OCI-LY1 (cell line): ENCODE data around the gene PCBP3.

Experiments
- H2AFZ ChIP-seq: fragments of 200-600 bp; sonication (generic), shearing (Covaris generic); 2 replicates; pipeline ENCODE4 v1.6.0; 2014; ENCODE audit warnings: antibody characterized with exemption, mild to moderate bottlenecking, low read length
- H3F3A ChIP-seq: fragments of 200-600 bp; sonication (generic), shearing (Covaris generic); 2 replicates; pipeline ENCODE4 v1.6.0; 2014; ENCODE audit warnings: mild to moderate bottlenecking, antibody characterized with exemption, low read length, moderate library complexity; ENCODE audit not compliant: insufficient read depth
- H3K27ac ChIP-seq: fragments of 200-600 bp; sonication (generic); 2 replicates; pipeline ENCODE4 v1.5.1; 2014; ENCODE audit warnings: low read length, mixed run types, mild to moderate bottlenecking, low read depth; ENCODE audit not compliant: poor library complexity, severe bottlenecking
- H3K27me3 ChIP-seq: fragments of 200-600 bp; sonication (generic); 2 replicates; pipeline ENCODE4 v1.6.0; 2014; ENCODE audit warnings: antibody characterized with exemption, mild to moderate bottlenecking, low read length, moderate library complexity; ENCODE audit not compliant: insufficient read depth
- H3K36me3 ChIP-seq: fragments of 200-600 bp; sonication (generic); 2 replicates; pipeline ENCODE4 v1.6.1; 2014; ENCODE audit warnings: mild to moderate bottlenecking, antibody characterized with exemption, low read length, moderate library complexity, mixed read lengths; ENCODE audit not compliant: insufficient read depth
- H3K4me1 ChIP-seq: fragments of 200-600 bp; sonication (generic); 2 replicates; pipeline ENCODE4 v1.5.1; 2014; ENCODE audit warnings: mild to moderate bottlenecking, low read length, moderate library complexity; ENCODE audit not compliant: insufficient read depth, severe bottlenecking
- H3K4me2 ChIP-seq: fragments of 200-600 bp; sonication (generic), shearing (Covaris generic); 2 replicates; pipeline ENCODE4 v1.6.1; 2014; ENCODE audit warnings: low read length
- H3K4me3 ChIP-seq: fragments of 200-600 bp; sonication (generic); 2 replicates; pipeline ENCODE4 v1.5.1; 2014; ENCODE audit warnings: low read length, low read depth, mild to moderate bottlenecking, mixed read lengths; ENCODE audit not compliant: poor library complexity, severe bottlenecking
- H3K79me2 ChIP-seq: fragments of 200-600 bp; shearing (Covaris generic); 2 replicates; pipeline ENCODE4 v1.6.1; 2016; ENCODE audit warnings: mixed run types, low read length, mixed read lengths; ENCODE audit not compliant: insufficient read depth
- H3K9ac ChIP-seq: fragments of 200-600 bp; sonication (generic), shearing (Covaris generic); 2 replicates; pipeline ENCODE4 v1.6.1; 2014; ENCODE audit warnings: mild to moderate bottlenecking, low read length, mixed read lengths
- H3K9me2 ChIP-seq: fragments of 200-600 bp; sonication (generic), shearing (Covaris generic); 2 replicates; pipeline ENCODE4 v1.6.1; 2014; ENCODE audit warnings: low read depth, mild to moderate bottlenecking, low read length, mixed read lengths
- H3K9me3 ChIP-seq: fragments of 200-600 bp; shearing (Covaris generic); 2 replicates; pipeline ENCODE4 v1.6.1; 2014; ENCODE audit warnings: low read length, mixed read lengths
- H4K20me1 ChIP-seq: fragments of 200-600 bp; sonication (generic), shearing (Covaris generic); 2 replicates; pipeline ENCODE4 v1.6.0; 2016; ENCODE audit warnings: mild to moderate bottlenecking, low read length; ENCODE audit not compliant: insufficient read depth
- CTCF ChIP-seq: fragments of 200-600 bp; sonication (generic), shearing (Covaris generic); IDR thresholded peaks from 2 replicates; pipeline ENCODE4 v1.5.1; 2017; ENCODE audit warnings: mild to moderate bottlenecking, antibody characterized with exemption, low read length, moderate library complexity, mixed read lengths
- EZH2 ChIP-seq: fragments of 200-600 bp; sonication (generic), shearing (Covaris generic); IDR thresholded peaks from 2 replicates; pipeline ENCODE4 v1.8.0; 2017; ENCODE audit warnings: borderline replicate concordance, mixed run types, mild to moderate bottlenecking, antibody characterized with exemption, low read length, moderate library complexity, mixed read lengths

PCBP3 gene

GRCh38 chr21:45965084-45965809, 321.7 kb downstream of the PCBP3 start:
- Histone ChIP-seq H3K9me3 (no peaks in the 10 kb centered on the region), H3K4me2 (no peak overlapping the region), H3K9ac (no peak overlapping the region), H3K27me3 (no peaks in the 10 kb centered on the region), H3K9me2 (no peaks in the 10 kb centered on the region), H3K4me3 (no peak overlapping the region), H2AFZ (no peak overlapping the region), H3K79me2 (no peaks in the 10 kb centered on the region), H3K4me1 (no peaks in the 10 kb centered on the region), H3K27ac (no peak overlapping the region), H4K20me1 (no peaks in the 10 kb centered on the region), H3F3A (no peaks in the 10 kb centered on the region), H3K36me3 (no peaks in the 10 kb centered on the region)
- TF ChIP-seq CTCF (no peak), EZH2 (no peak)

GRCh38 chr21:45966791-45967394, 323.4 kb downstream of the PCBP3 start:
- H3K4me3 ChIP-seq = no peak overlapping the region
- no peaks in the 10 kb centered on the region for H3K4me1 ChIP-seq
- no peak for TF ChIP-seq EZH2
- no peak for TF ChIP-seq CTCF

GRCh38 chr21:45969921-45970673, 326.6 kb downstream of the PCBP3 start:
- no peak overlapping the region for H3K9ac ChIP-seq
- no peak overlapping the region for H3K27ac ChIP-seq
- TF ChIP-seq CTCF (no peak), EZH2 (no peak)
- H2AFZ ChIP-seq = no peak overlapping the region
- no peaks in the 10 kb centered on the region for H3K79me2 ChIP-seq
- no peaks in the 10 kb centered on the region for H3K9me3 ChIP-seq
- no peak overlapping the region for H3K4me3 ChIP-seq
- no peaks in the 10 kb centered on the region for H3K27me3 ChIP-seq
- no peaks in the 10 kb centered on the region for H3K4me1 ChIP-seq
- H3K4me2 ChIP-seq = no peak overlapping the region
- H3K9me2 ChIP-seq = no peaks in the 10 kb centered on the region
- H3K36me3 ChIP-seq = no peaks in the 10 kb centered on the region
- H4K20me1 ChIP-seq = no peaks in the 10 kb centered on the region
- no peaks in the 10 kb centered on the region for H3F3A ChIP-seq

More at GRCh38 chr21:45966791-45967394, 323.4 kb downstream of the PCBP3 start:
- Histone ChIP-seq H3K9me2 (no peaks in the 10 kb centered on the region), H3K79me2 (no peaks in the 10 kb centered on the region), H4K20me1 (no peaks in the 10 kb centered on the region), H3K27ac (no peak overlapping the region), H3K4me2 (no peak overlapping the region), H3K9ac (no peak overlapping the region), H3K27me3 (no peaks in the 10 kb centered on the region), H2AFZ (no peak overlapping the region), H3F3A (no peaks in the 10 kb centered on the region), H3K9me3 (no peaks in the 10 kb centered on the region), H3K36me3 (no peaks in the 10 kb centered on the region)
